GM12892 (cell line): Measurements from ENCODE around the gene ASTN2.

ENCODE experiments used
- POLR2A ChIP-seq: IDR thresholded peaks from 2 replicates; pipeline ENCODE4 v1.6.1; 2011; ENCODE audit warnings: low read depth, low read length, control low read depth
- POLR2AphosphoS5 ChIP-seq: IDR thresholded peaks from 2 replicates; pipeline ENCODE4 v1.6.1; 2011; ENCODE audit warnings: low read depth, low read length, control low read depth
- TAF1 ChIP-seq: IDR thresholded peaks from 2 replicates; pipeline ENCODE4 v1.6.1; 2011; ENCODE audit warnings: low read depth, mild to moderate bottlenecking, control low read depth, low read length, borderline replicate concordance

DNA sequence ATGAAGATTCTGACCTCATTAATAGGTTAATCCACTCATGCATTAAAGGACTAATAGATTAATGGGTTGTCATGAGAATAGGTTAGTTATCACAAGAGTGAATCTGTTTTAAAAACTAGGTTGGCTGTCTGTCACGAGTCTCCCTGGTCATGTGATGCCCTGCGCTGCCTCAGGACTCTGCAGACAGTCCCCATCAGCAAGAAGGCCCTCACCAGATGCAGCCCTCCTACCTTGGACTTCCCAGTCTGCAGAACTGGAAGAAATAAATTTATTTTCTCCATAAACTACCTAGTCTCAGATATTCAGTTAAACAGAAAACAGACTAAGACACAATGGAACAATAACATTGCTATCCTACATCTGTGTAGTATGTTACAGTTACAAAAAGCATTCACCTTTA, 227.4 kb downstream of the ASTN2 start:
- TF ChIP-seq POLR2A (no peak), TAF1 (no peak), POLR2AphosphoS5 (no peak)
